ENCODE measurements around the gene MDM2.

DNA sequence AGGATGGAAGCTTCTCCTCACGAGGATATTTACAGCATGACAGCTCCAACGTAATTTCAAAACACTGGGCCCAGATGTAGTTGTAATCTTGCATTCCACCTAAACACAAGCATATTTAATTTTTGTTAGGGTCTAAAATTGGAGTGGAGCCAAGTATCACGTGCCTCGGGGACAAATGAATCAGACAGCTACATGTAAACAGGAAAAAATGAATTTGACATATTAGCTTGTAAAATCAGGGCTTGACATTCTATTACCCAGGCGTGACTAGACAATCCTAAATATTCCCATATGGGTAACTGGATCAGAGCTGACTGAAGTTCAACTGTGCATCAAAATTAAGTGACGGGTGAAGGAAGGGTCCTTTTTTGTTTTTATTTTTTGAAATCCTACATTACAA, 59.0 kb downstream of the MDM2 start:
- TF ChIP-seq, protein P1, sequence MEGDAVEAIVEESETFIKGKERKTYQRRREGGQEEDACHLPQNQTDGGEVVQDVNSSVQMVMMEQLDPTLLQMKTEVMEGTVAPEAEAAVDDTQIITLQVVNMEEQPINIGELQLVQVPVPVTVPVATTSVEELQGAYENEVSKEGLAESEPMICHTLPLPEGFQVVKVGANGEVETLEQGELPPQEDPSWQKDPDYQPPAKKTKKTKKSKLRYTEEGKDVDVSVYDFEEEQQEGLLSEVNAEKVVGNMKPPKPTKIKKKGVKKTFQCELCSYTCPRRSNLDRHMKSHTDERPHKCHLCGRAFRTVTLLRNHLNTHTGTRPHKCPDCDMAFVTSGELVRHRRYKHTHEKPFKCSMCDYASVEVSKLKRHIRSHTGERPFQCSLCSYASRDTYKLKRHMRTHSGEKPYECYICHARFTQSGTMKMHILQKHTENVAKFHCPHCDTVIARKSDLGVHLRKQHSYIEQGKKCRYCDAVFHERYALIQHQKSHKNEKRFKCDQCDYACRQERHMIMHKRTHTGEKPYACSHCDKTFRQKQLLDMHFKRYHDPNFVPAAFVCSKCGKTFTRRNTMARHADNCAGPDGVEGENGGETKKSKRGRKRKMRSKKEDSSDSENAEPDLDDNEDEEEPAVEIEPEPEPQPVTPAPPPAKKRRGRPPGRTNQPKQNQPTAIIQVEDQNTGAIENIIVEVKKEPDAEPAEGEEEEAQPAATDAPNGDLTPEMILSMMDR (IDR thresholded peaks at IDR 0.05), result no peak
- TF ChIP-seq, protein P2, sequence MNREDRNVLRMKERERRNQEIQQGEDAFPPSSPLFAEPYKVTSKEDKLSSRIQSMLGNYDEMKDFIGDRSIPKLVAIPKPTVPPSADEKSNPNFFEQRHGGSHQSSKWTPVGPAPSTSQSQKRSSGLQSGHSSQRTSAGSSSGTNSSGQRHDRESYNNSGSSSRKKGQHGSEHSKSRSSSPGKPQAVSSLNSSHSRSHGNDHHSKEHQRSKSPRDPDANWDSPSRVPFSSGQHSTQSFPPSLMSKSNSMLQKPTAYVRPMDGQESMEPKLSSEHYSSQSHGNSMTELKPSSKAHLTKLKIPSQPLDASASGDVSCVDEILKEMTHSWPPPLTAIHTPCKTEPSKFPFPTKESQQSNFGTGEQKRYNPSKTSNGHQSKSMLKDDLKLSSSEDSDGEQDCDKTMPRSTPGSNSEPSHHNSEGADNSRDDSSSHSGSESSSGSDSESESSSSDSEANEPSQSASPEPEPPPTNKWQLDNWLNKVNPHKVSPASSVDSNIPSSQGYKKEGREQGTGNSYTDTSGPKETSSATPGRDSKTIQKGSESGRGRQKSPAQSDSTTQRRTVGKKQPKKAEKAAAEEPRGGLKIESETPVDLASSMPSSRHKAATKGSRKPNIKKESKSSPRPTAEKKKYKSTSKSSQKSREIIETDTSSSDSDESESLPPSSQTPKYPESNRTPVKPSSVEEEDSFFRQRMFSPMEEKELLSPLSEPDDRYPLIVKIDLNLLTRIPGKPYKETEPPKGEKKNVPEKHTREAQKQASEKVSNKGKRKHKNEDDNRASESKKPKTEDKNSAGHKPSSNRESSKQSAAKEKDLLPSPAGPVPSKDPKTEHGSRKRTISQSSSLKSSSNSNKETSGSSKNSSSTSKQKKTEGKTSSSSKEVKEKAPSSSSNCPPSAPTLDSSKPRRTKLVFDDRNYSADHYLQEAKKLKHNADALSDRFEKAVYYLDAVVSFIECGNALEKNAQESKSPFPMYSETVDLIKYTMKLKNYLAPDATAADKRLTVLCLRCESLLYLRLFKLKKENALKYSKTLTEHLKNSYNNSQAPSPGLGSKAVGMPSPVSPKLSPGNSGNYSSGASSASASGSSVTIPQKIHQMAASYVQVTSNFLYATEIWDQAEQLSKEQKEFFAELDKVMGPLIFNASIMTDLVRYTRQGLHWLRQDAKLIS (CRISPR knock-in tag; IDR thresholded peaks at IDR 0.05; ENCODE audit: borderline replicate concordance), result no peak
- TF ChIP-seq, protein P3, sequence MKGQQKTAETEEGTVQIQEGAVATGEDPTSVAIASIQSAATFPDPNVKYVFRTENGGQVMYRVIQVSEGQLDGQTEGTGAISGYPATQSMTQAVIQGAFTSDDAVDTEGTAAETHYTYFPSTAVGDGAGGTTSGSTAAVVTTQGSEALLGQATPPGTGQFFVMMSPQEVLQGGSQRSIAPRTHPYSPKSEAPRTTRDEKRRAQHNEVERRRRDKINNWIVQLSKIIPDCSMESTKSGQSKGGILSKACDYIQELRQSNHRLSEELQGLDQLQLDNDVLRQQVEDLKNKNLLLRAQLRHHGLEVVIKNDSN (CRISPR knock-in tag; IDR thresholded peaks at IDR 0.05), result no peak
- TF ChIP-seq, protein P4, sequence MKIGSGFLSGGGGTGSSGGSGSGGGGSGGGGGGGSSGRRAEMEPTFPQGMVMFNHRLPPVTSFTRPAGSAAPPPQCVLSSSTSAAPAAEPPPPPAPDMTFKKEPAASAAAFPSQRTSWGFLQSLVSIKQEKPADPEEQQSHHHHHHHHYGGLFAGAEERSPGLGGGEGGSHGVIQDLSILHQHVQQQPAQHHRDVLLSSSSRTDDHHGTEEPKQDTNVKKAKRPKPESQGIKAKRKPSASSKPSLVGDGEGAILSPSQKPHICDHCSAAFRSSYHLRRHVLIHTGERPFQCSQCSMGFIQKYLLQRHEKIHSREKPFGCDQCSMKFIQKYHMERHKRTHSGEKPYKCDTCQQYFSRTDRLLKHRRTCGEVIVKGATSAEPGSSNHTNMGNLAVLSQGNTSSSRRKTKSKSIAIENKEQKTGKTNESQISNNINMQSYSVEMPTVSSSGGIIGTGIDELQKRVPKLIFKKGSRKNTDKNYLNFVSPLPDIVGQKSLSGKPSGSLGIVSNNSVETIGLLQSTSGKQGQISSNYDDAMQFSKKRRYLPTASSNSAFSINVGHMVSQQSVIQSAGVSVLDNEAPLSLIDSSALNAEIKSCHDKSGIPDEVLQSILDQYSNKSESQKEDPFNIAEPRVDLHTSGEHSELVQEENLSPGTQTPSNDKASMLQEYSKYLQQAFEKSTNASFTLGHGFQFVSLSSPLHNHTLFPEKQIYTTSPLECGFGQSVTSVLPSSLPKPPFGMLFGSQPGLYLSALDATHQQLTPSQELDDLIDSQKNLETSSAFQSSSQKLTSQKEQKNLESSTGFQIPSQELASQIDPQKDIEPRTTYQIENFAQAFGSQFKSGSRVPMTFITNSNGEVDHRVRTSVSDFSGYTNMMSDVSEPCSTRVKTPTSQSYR (CRISPR knock-in tag; IDR thresholded peaks at IDR 0.05), result no peak
- TF ChIP-seq, protein P5, sequence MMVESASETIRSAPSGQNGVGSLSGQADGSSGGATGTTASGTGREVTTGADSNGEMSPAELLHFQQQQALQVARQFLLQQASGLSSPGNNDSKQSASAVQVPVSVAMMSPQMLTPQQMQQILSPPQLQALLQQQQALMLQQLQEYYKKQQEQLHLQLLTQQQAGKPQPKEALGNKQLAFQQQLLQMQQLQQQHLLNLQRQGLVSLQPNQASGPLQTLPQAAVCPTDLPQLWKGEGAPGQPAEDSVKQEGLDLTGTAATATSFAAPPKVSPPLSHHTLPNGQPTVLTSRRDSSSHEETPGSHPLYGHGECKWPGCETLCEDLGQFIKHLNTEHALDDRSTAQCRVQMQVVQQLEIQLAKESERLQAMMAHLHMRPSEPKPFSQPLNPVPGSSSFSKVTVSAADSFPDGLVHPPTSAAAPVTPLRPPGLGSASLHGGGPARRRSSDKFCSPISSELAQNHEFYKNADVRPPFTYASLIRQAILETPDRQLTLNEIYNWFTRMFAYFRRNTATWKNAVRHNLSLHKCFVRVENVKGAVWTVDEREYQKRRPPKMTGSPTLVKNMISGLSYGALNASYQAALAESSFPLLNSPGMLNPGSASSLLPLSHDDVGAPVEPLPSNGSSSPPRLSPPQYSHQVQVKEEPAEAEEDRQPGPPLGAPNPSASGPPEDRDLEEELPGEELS (CRISPR knock-in tag; IDR thresholded peaks at IDR 0.05), result no peak
- TF ChIP-seq ESRRA (CRISPR knock-in tag; IDR thresholded peaks at IDR 0.05; ENCODE audit: borderline replicate concordance), result no peak
- TF ChIP-seq SMAD4 (CRISPR knock-in tag; IDR thresholded peaks at IDR 0.05), result no peak
- TF ChIP-seq, protein P6, sequence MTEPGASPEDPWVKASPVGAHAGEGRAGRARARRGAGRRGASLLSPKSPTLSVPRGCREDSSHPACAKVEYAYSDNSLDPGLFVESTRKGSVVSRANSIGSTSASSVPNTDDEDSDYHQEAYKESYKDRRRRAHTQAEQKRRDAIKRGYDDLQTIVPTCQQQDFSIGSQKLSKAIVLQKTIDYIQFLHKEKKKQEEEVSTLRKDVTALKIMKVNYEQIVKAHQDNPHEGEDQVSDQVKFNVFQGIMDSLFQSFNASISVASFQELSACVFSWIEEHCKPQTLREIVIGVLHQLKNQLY (CRISPR knock-in tag; IDR thresholded peaks at IDR 0.05), result no peak
- TF ChIP-seq NR2C2 (CRISPR knock-in tag; IDR thresholded peaks at IDR 0.05), result no peak
- TF ChIP-seq, protein P7, sequence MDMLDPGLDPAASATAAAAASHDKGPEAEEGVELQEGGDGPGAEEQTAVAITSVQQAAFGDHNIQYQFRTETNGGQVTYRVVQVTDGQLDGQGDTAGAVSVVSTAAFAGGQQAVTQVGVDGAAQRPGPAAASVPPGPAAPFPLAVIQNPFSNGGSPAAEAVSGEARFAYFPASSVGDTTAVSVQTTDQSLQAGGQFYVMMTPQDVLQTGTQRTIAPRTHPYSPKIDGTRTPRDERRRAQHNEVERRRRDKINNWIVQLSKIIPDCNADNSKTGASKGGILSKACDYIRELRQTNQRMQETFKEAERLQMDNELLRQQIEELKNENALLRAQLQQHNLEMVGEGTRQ (CRISPR knock-in tag; IDR thresholded peaks at IDR 0.05), result no peak
- TF ChIP-seq, protein P8, sequence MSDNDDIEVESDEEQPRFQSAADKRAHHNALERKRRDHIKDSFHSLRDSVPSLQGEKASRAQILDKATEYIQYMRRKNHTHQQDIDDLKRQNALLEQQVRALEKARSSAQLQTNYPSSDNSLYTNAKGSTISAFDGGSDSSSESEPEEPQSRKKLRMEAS (CRISPR knock-in tag; IDR thresholded peaks at IDR 0.05), result no peak
